ENCODE measurements around the gene PRR19. TPM values are rescaled to one million over a fixed set of nuclear protein-coding genes. Genes with fewer than 3 reads are reported as not detected.
"Not testable (repeated sequence)": the region's sequence is repeated elsewhere in the genome, so short reads cannot be mapped to it uniquely, and the experiment has no call there.

The PRR19 gene, protein sequence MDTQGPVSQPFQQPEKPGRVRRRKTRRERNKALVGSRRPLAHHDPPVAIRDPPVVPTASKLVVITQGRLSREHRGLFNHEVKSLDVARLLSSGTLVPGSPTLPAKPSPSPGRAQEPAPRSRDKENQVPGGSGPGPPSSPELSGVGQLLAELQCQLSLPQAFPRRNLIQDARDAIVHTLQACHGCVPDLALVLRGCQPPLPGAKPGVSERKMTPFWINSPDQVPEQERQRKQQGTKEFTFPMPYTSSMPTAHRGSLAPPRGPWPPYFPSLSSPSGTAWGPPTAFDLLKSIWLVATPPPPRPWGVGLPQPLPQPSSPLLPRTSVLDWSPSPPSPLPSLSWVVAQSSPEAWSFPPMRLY
- 0.64 TPM in 2 replicates for total RNA-seq

DNA sequence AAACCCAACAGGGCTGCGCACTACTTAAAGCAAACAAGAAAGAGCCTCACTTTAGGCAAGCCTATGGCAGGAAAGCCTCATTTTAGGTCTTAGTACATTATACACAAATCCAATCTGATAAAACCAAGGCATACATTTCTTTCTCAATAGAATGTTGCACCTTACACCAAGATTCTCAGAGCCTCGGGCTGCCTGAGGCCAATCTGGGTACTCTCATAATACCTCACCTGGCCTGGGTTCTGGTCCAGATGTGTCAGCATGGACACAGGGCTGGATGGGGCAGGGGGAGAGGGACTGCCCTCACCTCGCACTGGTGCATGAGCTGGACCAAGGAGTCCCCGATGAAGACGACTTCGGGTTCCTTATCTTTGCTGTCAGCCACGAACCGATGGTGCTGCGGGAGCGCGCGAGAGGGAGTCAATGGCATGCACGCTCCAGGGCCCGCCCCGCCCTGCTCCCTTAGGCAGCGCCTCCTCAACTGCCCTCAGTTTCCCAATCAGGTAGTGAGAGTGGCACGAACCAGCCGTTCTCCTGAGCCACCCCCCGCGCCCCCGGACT lies at the start of gene PRR19:
PRR19 (plus strand) TSS at position 487 of the 558 bp plus-strand sequence. CDS start 7,453 bp downstream, outside the sequence.
- intact Hi-C loops (cut with micrococcal nuclease) = loop anchor here (1.0 kb wide), 4 partner anchors 18 to 169 kb away; partner anchors contain the start of genes MEGF8 and POU2F2

DNA sequence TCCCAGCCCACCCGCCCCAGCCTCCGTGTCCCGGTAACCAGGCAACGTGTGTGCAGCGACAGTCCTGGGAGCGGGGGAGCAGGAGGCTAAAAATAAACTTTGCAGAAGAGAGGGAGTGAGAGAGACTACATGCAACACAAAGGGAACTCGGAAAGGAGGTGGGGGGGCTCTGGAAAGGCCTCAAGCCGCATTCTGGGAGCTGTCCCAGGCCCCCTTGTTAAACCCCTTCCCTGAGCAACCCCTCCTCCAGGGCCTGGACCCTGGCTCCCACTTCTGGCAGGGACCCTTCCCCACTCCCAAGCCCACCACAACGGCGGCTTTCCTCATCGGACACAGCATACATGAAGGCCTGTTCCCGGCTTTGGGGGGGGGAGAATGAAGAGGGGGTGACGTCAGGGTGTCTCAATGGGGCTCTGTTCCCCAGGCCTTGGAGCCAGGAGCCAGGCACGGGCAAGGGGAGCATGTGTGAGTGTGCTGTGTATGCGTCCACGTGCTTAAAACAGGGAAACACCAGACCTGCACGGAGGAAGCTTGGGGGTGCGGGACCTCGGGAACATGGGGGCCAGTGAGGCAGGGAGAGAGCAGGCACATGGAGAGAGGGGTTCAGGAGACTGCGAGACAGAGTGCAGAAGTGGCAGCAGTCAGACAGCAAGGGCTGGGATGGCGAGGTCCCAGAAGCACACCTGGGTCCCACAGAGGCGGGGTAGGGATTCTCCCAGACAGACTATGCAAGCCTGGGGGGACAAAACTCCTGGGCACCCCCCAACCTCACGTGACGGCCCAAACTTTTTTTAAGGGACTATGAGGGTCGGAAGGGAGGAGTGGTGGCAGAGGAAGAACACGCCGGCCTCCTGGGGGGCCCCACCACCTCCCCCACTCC lies 49.3 kb upstream of the PRR19 start:
- intact Hi-C loops (cut with micrococcal nuclease) = loop anchor here (1.0 kb wide), 1 partner anchor 8 kb away; no protein-coding TSS in a partner anchor

DNA sequence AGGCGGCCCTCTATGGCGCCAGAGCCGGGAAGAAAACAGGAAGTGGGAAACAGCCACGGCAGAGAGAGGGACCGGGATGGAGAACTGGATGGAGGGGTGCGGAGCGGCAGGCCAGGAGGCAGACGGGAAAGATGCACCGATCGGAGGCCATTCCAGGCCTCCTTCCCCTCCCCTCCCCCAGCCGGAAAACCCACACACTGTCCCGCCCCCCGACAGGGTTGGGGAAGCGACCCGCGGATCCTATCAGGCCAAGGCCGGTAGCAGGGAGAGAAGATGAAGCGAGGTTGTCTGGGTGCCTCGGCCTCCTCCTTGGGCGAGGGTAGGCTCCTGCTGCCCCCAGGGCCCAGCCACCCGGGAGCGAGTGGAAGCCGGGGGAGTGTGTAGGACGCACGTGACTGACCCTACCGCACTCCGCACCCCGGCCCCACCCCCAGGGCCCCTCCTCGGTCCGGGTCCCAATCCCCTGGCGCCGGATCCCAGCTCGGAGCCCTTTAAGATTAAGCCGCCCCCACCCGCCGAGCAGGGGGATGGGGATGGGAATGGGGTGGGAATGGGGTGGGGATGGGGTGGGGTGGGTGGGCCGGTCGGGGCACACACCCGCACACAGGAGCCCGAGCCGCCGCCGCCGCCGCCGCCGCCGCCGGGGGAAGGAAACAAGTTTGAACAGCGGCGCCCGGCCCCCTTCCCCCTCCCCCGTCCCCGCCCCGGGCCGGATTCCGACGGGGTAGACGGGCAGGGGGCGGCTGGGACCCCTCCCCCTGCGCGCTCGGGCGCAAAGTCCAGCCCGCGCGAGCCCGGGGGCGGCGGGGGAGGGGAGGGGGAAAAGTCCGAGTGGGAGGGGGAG lies 48.5 kb upstream of the PRR19 start:
- intact Hi-C loops (cut with micrococcal nuclease) = loop anchor here (1.0 kb wide), 2 partner anchors 9 to 30 kb away; no protein-coding TSS in a partner anchor

DNA sequence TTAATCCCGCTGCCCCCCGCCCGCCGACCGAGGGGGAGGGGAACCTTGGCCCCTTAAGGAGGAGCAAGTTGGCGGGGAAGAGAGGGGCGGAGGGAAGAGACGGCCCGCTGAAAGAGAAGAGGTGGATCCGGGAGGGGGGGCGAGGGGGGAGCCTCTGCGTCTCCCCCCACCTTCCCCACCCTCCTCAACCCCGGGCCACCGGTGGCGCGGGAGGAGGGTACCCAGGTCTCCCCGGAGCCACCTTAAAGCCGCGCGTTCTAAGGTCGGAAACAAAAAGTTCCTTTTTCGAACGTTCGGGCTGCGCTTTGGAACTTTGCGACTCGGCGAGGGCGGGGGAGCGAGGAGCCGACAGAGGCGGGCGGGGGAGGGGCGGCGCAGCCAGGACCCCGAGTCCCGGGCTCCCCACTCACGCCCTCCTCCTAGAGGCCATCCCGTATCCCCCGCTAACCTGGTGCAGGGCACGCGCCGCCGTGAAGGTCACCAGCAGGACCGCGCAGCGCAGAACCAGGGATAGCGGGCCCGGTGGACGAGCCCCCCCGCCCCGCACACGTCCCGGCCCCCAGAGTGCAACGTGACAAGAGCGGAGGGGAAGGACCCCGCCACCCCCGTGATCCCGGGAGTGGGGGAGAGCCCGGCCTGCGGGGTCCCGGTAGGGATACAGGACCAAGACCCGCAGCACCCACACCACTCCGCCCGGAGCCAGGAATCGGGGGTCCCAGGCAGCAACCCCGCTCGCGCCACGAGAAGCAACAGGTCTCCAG lies 47.7 kb upstream of the PRR19 start:
- intact Hi-C loops (cut with micrococcal nuclease) = loop anchor here (1.0 kb wide), 1 partner anchor 29 kb away; no protein-coding TSS in a partner anchor

DNA sequence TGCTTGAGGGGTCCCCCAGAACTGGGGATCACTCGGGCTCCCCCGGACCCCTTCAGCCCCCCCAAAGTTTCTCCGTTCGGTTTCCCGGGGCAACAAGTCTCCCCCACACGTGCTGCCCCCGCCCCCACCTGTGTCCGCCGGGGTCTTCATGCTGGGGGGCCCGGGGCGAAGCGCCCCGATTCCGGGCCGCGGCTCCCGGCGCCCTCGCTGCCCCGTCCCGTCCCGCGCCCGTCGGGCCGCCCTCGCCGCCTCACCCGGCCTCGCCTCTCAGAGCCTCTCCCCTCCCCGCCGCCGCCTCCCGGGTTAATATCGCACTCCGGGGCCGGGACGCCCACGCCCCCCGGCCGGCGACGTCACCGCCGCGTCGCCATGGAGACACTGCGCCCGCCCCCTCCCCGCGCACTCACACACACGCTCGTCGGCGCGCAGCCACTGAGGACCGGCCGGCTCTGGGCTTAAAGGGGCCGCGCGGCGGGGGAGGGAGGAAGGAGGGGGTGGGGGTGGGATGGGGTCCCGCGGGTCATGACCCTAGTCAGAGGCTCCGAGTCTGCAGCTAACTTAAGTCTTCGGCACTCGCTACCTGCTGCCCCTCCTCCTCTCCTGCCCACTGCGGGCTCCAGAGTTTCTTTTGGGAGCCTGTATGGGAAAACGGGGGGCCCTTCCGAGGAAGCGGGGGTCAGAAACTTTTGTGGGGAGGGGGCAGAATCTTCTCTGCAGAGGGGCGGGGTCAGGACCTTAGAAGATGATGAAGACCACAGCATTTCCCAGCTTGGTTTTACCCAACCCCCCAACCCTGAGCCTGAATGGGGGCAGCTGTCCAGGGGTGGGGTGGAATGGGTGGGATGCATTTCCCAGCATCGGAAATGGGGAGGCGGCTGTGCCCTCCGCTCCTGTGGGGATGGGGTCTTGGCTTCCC lies 46.8 kb upstream of the PRR19 start, which contains the start of gene ERF:
ERF (minus strand) TSS at position 279 of the 916 bp plus-strand sequence; CDS start at position 150, 129 bp downstream.
- intact Hi-C loops (cut with micrococcal nuclease) = loop anchor here (1.0 kb wide), 2 partner anchors 13 to 28 kb away; no protein-coding TSS in a partner anchor

DNA sequence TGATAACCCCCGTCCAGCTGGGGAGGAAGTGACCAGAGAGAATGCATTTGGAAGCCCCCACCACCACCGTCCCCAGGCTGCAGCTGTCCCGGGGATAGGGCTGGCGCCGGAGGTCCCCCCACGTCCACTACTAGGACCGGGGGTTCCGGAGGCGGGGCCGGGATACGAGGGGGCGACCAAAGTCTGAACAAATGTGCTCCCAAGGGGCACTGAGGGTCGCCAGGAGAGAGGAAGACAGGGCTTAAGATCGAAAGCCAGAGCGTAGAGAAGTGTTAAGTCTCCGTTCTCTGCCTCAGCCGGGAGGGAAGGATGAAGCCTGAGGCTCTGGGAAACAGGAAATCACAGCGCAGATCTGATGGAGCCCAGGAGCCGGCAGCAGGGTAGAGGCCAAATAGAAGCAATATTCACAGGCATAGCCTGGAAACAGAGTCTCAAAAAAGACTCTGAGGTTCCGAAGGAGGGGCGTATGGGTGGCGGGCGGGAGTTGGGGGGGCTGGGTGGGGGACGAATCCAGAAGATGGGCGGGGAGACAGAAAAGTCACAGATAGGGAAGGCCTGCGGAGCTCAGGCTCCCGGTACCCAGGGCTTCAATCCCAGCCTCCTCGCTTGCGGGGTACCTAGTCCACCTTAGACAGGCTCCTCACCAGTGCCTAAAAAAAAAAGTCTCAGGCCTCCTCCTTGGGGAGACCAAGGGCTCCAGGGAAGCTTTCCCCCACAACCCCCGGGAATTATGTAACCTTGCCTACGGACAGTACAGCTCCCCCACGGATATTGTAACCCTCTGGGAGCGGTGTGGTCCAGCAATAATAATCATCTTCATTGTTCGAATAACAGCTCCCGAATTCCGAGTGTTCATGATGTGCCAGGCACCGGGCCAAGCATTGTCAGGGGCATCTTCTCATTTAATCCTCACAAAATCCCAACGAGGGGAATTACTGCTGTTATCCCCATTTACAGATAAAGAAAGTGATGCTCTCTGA lies 45.9 kb upstream of the PRR19 start:
- intact Hi-C loops (cut with micrococcal nuclease) = loop anchor here (1.0 kb wide), 1 partner anchor 12 kb away; no protein-coding TSS in a partner anchor

DNA sequence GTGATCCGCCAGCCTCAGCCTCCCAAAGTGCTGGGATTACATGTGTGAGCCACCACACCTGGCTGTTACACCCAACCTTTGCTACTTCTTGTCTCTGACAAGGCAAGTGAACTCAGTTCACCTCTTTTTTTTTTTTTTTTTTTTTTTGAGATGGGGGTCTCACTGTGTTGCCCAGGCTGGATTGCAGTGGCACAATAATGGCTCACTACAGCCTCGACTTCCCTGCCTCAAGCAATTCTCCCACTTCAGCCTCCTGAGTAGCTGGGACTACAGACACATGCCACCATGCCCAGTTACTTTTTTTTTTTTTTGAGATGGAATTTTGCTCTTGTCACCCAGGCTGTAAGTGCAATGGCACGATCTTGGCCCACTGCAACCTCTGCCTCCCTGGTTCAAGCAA lies 44.1 kb upstream of the PRR19 start:
- intact Hi-C loops (cut with micrococcal nuclease) = not testable (repeated sequence)

DNA sequence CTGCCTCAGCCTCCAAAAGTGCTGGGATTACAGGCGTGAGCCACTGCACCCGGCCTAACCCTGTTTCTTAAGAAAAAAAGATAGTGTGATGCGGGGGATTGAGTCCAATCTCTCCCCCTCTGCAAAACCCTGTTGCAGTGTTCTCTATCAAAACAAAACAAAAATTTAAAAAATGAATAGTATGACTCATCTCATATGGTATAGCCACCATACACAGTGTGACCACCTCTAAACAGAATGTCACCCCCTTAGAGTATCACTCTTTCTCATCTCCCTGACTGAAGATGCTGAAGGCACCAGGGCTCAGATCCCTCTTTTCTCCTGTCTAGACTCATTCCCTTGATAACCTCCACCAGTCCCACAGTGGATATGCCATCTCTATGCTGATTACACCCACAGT lies 40.2 kb upstream of the PRR19 start:
- intact Hi-C loops (cut with micrococcal nuclease) = no loop called here

DNA sequence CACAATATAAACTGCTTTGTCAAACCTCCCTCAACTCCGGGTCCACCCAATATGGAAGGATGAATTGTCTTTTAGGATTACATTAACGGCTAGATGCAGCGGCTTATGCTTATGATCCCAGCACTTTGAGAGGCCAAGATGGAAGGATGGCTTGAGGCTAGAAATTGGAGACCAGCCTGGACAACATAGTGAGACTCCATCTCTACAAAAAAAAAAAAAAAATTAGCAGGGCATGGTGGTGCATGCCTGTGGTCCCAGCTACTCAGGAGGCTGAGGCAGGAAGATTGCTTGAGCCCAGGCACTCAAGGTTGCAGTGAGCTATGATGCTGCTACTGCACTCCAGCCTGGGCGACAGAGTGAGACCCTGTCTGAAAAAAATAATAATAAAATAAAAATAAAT lies 35.8 kb upstream of the PRR19 start:
- intact Hi-C loops (cut with micrococcal nuclease) = not testable (repeated sequence)

DNA sequence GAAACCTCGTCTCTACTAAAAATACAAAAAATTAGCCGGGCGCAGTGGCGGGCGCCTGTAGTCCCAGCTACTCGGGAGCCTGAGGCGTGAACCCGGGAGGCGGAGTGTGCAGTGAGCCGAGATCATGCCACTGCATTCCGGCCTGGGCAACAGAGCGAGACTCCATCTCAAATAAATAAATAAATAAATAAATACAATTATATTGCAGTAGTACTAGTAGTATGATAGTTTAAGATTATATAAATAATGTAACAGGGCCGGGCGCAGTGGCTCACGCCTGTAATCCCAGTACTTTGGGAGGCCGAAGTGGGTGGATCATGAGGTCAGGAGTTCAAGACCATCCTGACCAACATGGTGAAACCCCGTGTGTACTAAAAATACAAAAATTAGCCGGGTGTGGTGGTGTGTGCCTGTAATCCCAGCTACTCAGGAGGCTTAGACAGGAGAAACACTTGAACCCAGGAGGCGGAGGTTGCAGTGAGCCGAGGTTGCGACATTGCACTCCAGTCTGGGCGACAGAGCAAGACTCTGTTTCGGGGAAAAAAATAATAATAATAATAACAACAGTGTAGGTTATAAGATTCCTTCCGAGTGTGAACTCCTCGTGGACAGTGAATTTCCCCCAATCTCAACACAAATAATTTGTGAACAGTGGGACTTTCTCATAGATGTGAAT lies 34.9 kb upstream of the PRR19 start:
- intact Hi-C loops (cut with micrococcal nuclease) = not testable (repeated sequence)

DNA sequence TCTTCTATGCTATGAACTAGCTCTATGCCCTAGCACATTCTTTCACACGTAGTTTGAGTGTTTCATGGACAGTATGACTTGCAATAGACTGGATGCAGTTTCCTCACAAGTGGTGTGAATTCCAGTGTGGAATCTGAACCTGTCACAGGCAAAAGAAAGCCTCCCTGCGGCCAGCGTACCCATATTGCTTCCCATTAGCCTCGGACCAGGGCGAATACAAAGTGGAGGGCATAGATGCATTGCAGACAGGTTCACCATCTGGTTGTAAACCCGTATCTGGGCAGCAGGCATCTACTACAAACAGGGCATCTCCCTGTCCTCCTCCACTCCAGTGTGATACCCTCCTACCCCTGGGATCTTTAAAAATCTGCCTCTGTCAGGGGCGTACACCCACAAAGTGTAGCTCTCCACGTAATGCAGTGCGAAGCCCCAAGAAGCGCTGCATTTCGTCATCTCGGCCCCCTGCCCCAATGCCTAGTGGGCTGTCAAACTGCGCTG lies 34.2 kb upstream of the PRR19 start:
- intact Hi-C loops (cut with micrococcal nuclease) = loop anchor here (1.0 kb wide), 6 partner anchors 12 to 135 kb away; partner anchors contain the start of genes ERF, POU2F2 and ZNF526

DNA sequence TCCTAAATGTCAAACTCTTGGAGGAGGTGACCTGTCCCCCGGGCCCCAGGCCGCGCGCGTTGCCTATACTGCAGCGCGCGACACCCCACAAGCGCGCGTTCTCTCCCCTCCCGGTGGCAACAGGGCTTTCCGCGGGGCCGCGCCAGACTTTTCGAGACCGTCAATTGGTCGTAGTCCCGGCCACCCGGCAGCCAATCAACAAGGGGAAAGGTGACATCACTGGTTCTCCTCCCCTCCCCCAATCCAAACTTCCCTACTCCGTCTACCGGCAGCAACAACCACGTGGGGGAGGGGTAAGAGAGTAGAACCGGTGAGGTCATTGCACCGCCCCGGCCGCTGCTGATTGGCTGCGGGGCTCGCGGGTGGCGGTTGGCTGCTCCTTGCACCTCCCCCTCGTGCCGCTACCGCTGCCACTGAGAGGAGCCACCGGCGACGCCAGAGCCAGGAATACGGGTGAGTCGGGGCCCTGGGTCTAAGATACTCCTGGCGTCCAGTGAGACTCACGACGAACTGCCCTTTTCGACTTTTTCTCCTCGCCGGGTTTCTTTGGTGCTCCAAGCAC lies 33.7 kb upstream of the PRR19 start:
- intact Hi-C loops (cut with micrococcal nuclease) = loop anchor here (1.0 kb wide), 6 partner anchors 12 to 136 kb away; partner anchors contain the start of genes ERF, POU2F2 and ZNF526

DNA sequence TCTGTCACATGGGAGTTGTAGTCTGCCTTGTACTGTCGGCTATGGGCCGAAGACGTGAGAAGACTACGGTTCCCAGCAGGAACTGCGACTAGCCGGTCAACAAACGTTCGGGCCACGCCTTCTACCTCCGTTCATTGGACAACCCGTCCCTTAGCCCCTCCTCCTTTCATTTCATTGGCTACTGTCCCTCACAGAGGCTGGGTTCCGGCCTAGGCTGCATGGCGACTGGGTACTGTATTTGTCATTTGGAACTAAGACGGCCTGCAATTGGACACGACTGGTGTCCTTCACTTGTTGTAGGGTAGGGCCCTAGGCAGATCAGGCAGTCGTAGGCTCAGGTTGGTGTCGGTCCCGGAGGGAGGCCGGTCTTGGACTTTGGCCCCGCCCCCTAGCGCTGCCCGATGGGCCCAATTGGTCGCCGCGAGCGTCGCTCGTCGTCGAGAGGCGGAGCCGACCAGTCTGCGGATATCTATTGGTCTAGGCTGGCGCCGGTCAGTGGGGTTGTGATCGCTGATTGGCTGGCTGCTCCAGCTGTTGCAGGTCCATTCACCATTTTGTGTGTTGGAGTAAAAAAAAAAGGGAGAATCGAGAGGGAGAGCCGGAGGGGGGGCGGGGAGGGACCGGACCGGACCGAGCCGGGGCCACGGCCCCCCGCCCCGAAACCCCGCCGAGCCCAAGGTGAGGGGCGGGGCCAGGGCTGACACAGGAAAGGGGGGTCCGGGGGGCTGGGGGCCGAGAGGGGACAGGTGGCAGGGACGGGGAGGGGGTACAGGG lies 33.0 kb upstream of the PRR19 start, which contains the start of gene CIC:
CIC (plus strand) TSS at position 549 of the 774 bp plus-strand sequence. CDS start 2,532 bp downstream, outside the sequence.
- intact Hi-C loops (cut with micrococcal nuclease) = loop anchor here (1.0 kb wide), 6 partner anchors 11 to 137 kb away; partner anchors contain the start of genes ERF, POU2F2 and ZNF526

DNA sequence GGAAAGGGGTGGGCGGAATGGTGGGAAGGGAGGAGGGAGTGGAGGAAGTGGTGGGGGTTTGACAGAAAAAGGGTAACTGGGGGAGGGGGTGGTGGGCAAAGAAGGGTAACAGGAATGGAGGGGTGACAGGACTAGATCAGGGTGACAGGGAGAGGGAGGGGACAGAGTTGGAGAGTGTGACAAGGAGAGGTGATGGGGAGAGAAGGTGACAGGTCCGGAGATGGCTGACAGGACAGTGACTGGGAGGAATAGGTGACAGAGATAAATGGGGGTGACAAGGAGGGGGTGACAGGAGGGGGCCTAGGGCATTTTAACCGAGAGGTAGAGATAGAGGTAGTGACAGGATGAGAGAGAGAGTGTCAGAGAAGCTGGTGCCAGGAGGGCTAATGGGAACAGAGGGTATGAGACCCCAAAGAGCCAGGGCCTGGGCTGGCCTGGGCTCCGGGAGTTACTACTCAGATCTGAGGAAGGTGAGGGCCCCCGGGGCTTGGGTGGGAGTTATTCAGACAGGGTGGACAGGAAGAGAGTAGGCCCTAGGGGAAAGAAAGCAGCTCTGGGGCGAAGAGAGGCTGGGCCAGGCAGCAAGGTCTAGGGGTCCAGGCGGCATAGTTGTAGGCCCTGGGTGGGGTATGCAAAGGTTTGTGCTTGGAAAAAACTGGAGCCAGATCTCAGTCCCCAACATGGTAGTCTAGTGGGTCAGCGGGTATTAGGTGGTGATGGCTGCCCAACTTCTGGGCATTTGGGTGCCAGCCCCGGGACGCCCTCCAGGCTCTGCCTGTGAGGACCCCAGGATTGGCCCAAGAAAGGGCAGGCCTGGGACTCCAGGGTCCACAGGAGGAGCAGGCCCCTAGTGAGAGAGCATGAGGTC lies 32.2 kb upstream of the PRR19 start:
- intact Hi-C loops (cut with micrococcal nuclease) = no loop called here

Measured in T-helper 2 cell treated with Interferon-gamma antibody and Interleukin-4, amounts not matched to agents 100 ng/mL and 5 ng/mL, for 36 hours (primary cell).